ENCODE data around the gene BCR.
"Not testable (repeated sequence)": the region's sequence is repeated elsewhere in the genome, so short reads cannot be mapped to it uniquely, and the experiment has no call there.

BCR gene

GRCh38 chr22:23341942-23342695, 161.8 kb downstream of the BCR start:
- not testable (repeated sequence) for DNase-seq

GRCh38 chr22:23351321-23351720, 171.0 kb downstream of the BCR start:
- DNase-seq = no peak

- no peak for DNase-seq
Observed at GRCh38 chr22:23353004-23353403, 172.7 kb downstream of the BCR start.

- no peak for DNase-seq
Observed at GRCh38 chr22:23353696-23354095, 173.4 kb downstream of the BCR start.

- no peak for DNase-seq
Observed at GRCh38 chr22:23356094-23356493, 175.8 kb downstream of the BCR start.

GRCh38 chr22:23357053-23357452, 176.7 kb downstream of the BCR start:
- no peak for DNase-seq

GRCh38 chr22:23359583-23360123, 179.3 kb downstream of the BCR start:
- no peak for DNase-seq

- DNase-seq = no peak
Observed at GRCh38 chr22:23361676-23362075, 181.4 kb downstream of the BCR start.

GRCh38 chr22:23363683-23364082, 183.4 kb downstream of the BCR start:
- DNase-seq = no peak

GRCh38 chr22:23364389-23364788, 184.1 kb downstream of the BCR start:
- DNase-seq = no peak

- DNase-seq = no peak
Observed at GRCh38 chr22:23365524-23365923, 185.2 kb downstream of the BCR start.

GRCh38 chr22:23365961-23366360, 185.7 kb downstream of the BCR start:
- no peak for DNase-seq

GRCh38 chr22:23367196-23367595, 186.9 kb downstream of the BCR start:
- not testable (repeated sequence) for DNase-seq

All from NCI-H2081 treated with DMSO at 0.1 percent for 48 hours (cell line).